Epidermal melanocyte (primary cell): ENCODE measurements around the gene FBLN2.
"Not testable (repeated sequence)": the region's sequence is repeated elsewhere in the genome, so short reads cannot be mapped to it uniquely, and the experiment has no call there.

Source experiments
- DNase-seq: peaks from one replicate; pipeline ENCODE4 v3.0.0; 2011; ENCODE audit warnings: low spot score; ENCODE audit not compliant: insufficient read length

Gene FBLN2

GRCh38 chr3:13513913-13514517 is 34.9 kb upstream of the FBLN2 start:
- DNase-seq, result no peak

- no peak for DNase-seq
These were observed 34.1 kb upstream of the FBLN2 start for GRCh38 chr3:13514639-13515435.

- DNase-seq, result no peak
These were observed 32.9 kb upstream of the FBLN2 start for GRCh38 chr3:13515786-13516759.

- no peak for DNase-seq
These were observed 32.2 kb upstream of the FBLN2 start for GRCh38 chr3:13516760-13517135.

GRCh38 chr3:13517253-13517977 is 31.5 kb upstream of the FBLN2 start:
- no peak for DNase-seq

GRCh38 chr3:13518516-13518953 is 30.4 kb upstream of the FBLN2 start:
- no peak for DNase-seq

- DNase-seq, result no peak
These were observed 29.7 kb upstream of the FBLN2 start for GRCh38 chr3:13519006-13519791.

GRCh38 chr3:13520326-13520880 is 28.5 kb upstream of the FBLN2 start:
- DNase-seq, result no peak

GRCh38 chr3:13521309-13521708 is 27.6 kb upstream of the FBLN2 start:
- no peak for DNase-seq

- not testable (repeated sequence) for DNase-seq
These were observed 27.2 kb upstream of the FBLN2 start for GRCh38 chr3:13521749-13522148.

GRCh38 chr3:13522236-13522635 is 26.7 kb upstream of the FBLN2 start:
- DNase-seq, result no peak

GRCh38 chr3:13524979-13525669 is 23.8 kb upstream of the FBLN2 start:
- no peak for DNase-seq

- DNase-seq, result no peak
These were observed 22.9 kb upstream of the FBLN2 start for GRCh38 chr3:13525827-13526625.

GRCh38 chr3:13526626-13526949 is 22.3 kb upstream of the FBLN2 start:
- DNase-seq, result no peak

GRCh38 chr3:13528217-13528867 is 20.6 kb upstream of the FBLN2 start:
- no peak for DNase-seq

- DNase-seq, result no peak
These were observed 19.5 kb upstream of the FBLN2 start for GRCh38 chr3:13529196-13530112.
